Gastrocnemius medialis (tissue), 4 donors: ENCODE data around the gene AEBP1. TPM values are rescaled to one million over a fixed set of nuclear protein-coding genes. Genes with fewer than 3 reads are reported as not detected.

Experiments
- ATAC-seq, 2 donors: fragments of 150-250 bp; one replicate each; pipeline ENCODE4 v1.9.1; 2016
- DNase-seq, 2 donors: peaks; one replicate each; pipeline ENCODE4 v3.0.0-alpha.2; 2019
- H3K27ac ChIP-seq, 4 donors: fragments of 200-600 bp; sonication (generic); 1 replicate in 1 of 4; 2 replicates in 3 of 4; pipeline ENCODE4 v1.5.1; 2016 to 2018; ENCODE audit warnings: mild to moderate bottlenecking in 2 of 4, moderate library complexity in 1 of 4
- H3K27me3 ChIP-seq, 3 donors: fragments of 200-600 bp; sonication (generic) in 2 of 3; 1 replicate in 1 of 3; 2 replicates in 2 of 3; pipeline versions ENCODE4 v1.5.1 to v1.6.0; 2016 to 2019; ENCODE audit warnings: mild to moderate bottlenecking in 1 of 3, moderate library complexity in 1 of 3
- H3K36me3 ChIP-seq, 2 donors: fragments of 200-600 bp; sonication (generic) in 1 of 2; one replicate each; pipeline ENCODE4 v1.5.1; 2017 to 2018
- H3K4me1 ChIP-seq, 2 donors: fragments of 200-600 bp; sonication (generic) in 1 of 2; one replicate each; pipeline ENCODE4 v1.5.1; 2016 to 2017; ENCODE audit warnings: mild to moderate bottlenecking in 2 of 2
- H3K4me3 ChIP-seq, 4 donors: fragments of 200-600 bp; sonication (generic) in 3 of 4; 1 replicate in 1 of 4; 2 replicates in 3 of 4; pipeline ENCODE4 v1.5.1; 2016 to 2019; ENCODE audit warnings: mild to moderate bottlenecking in 2 of 4
- H3K9me3 ChIP-seq, 3 donors: fragments of 200-600 bp; sonication (generic) in 2 of 3; 1 replicate in 1 of 3; 2 replicates in 2 of 3; pipeline ENCODE4 v1.5.1; 2016 to 2019
- POLR2A ChIP-seq, 2 donors: fragments of 450-650 bp; IDR thresholded peaks; one replicate each; pipeline ENCODE4 v1.6.1; 2017; ENCODE audit warnings: antibody characterized with exemption in 2 of 2, mild to moderate bottlenecking in 2 of 2, moderate library complexity in 2 of 2
- in situ Hi-C, 4 donors: fragments of 200-750 bp; cut with MboI; loops; one replicate each; pipeline versions ENCODE4 v1.15.0 to v1.8.0; 2017; ENCODE audit warnings: low sequenced_read_pairs in 4 of 4
- intact Hi-C: fragments of 100-400 bp; cut with DNase I; formaldehyde crosslinking; loops from one replicate; pipeline ENCODE4 v1.15.1; 2023; ENCODE audit warnings: low total_unique reads
- total RNA-seq, 4 donors: library from RNA; depleted of rRNA; stranded (reverse); fragments of >200 nt; gene quantifications; one replicate each; pipeline versions ENCODE4 v1.1.0 to v1.2.3, GENCODE V29; 2016
- TF ChIP-seq, protein P1 (sequence below), 5 experiments: fragments of 450-650 bp in 3 of 5; fragments of 200-600 bp in 2 of 5; sonication (generic) in 2 of 5; IDR thresholded peaks in 4 of 5; conservative IDR thresholded peaks in 1 of 5; 1 replicate in 4 of 5; 2 replicates in 1 of 5; pipeline ENCODE4 v1.5.1; 2016 to 2019; ENCODE audit warnings: antibody characterized with exemption in 5 of 5, mild to moderate bottlenecking in 3 of 5, moderate library complexity in 3 of 5

The AEBP1 gene
- total RNA-seq, 4 donors from 2014 or later: 5.8 to 23.6 (median 15.9) TPM

DNA sequence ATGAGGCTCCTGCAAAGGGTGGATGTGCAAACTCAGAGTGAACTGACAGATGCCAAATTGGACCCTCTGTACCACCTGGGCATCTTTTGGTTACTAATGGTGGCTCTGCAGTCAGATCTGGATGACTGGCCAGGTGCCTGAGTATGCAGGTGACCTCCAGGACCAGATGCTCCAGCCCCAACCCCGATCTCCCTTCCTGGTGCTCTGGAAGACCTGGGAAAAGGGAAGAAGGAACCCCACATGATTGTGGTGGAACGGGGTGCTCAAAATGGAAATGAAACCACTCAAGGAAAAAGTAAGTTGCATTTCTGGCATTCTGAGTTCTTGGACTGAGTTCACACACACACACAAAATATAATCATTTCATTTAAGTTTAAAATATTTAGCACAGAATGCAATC lies 9.8 kb upstream of the AEBP1 start:
- H3K36me3 ChIP-seq: no peaks in the 10 kb centered on the region
- H3K27ac ChIP-seq: no peak overlapping the region
- in situ Hi-C loops: no loop called here
- no peak overlapping the region for H3K4me3 ChIP-seq
- no peaks in the 10 kb centered on the region for H3K9me3 ChIP-seq
- H3K4me1 ChIP-seq: no peaks in the 10 kb centered on the region
- H3K27me3 ChIP-seq: no peaks in the 10 kb centered on the region
- TF ChIP-seq POLR2A (IDR thresholded peaks at IDR 0.05): no peak
- TF ChIP-seq, protein P1, sequence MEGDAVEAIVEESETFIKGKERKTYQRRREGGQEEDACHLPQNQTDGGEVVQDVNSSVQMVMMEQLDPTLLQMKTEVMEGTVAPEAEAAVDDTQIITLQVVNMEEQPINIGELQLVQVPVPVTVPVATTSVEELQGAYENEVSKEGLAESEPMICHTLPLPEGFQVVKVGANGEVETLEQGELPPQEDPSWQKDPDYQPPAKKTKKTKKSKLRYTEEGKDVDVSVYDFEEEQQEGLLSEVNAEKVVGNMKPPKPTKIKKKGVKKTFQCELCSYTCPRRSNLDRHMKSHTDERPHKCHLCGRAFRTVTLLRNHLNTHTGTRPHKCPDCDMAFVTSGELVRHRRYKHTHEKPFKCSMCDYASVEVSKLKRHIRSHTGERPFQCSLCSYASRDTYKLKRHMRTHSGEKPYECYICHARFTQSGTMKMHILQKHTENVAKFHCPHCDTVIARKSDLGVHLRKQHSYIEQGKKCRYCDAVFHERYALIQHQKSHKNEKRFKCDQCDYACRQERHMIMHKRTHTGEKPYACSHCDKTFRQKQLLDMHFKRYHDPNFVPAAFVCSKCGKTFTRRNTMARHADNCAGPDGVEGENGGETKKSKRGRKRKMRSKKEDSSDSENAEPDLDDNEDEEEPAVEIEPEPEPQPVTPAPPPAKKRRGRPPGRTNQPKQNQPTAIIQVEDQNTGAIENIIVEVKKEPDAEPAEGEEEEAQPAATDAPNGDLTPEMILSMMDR (IDR thresholded peaks at IDR 0.05 in 4 of 5, conservative IDR thresholded peaks at IDR 0.05 in 1 of 5): no peak
- intact Hi-C loops: no loop called here
- ATAC-seq (no peak), DNase-seq (no peak)

DNA sequence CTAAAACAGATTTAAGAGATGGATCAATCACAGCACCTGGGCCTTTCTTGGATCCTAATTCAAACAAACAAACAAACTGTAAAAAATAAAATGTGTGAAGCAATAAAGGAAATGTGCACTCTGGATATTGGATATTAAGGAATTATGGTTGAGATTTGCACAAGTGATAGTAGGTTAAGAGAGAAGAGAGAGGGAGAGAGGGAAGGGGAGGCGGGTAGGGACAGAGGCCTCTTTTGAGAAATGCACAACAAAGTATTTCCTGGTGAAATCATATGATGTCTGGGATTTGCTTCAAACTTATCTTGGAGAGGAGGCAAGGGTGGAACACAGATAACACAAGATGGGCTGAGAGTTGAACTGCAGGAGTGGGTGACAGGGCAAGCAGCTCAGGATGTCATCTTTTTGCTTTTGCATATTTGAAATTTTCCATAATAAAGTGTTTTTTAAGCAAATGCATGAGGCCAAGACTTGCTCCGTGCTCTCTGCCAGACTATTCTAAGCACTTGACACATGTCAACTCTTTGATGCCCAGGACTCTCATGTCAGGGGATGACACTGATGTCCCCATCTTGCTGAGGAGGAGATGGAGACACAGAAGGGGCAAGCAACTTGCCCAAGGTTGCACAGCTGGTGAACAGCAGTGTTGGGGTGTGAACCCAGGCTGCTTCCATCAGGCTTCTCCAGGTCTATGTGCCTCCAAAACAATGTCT lies 9.1 kb upstream of the AEBP1 start:
- Histone ChIP-seq H3K27ac (no peak overlapping the region), H3K36me3 (no peaks in the 10 kb centered on the region), H3K27me3 (no peaks in the 10 kb centered on the region), H3K4me3 (no peak overlapping the region), H3K4me1 (no peaks in the 10 kb centered on the region), H3K9me3 (no peaks in the 10 kb centered on the region)
- in situ Hi-C loops (no loop called here), intact Hi-C loops (no loop called here)
- no peak for DNase-seq
- TF ChIP-seq POLR2A (IDR thresholded peaks at IDR 0.05): no peak
- TF ChIP-seq, protein P1 (IDR thresholded peaks at IDR 0.05 in 4 of 5, conservative IDR thresholded peaks at IDR 0.05 in 1 of 5): no peak
- ATAC-seq: no peak

DNA sequence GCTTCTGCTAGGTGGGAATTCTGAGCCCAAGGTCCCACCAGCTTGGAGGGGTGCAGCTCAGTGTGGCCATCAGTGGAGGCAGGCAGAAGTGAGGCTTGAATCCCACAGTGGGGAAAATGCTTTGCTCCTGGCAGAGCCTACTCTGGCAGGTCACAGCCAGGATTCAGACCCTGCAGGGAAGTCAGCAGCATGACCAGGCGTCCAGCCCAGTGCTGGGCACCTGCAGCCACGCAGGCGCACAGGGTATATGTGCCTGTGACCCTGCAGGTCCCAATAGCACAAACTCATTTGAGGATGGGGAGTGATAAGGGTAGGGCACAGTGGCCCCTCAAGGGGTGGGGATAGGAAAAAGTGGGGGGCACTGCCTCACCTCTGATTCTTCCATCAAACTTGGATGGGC lies 8.4 kb upstream of the AEBP1 start:
- H3K27ac ChIP-seq: no peak overlapping the region
- intact Hi-C loops (no loop called here), in situ Hi-C loops (no loop called here)
- ATAC-seq: no peak
- H3K9me3 ChIP-seq: no peaks in the 10 kb centered on the region
- no peak overlapping the region for H3K4me3 ChIP-seq
- H3K27me3 ChIP-seq: no peaks in the 10 kb centered on the region
- H3K36me3 ChIP-seq: no peaks in the 10 kb centered on the region
- DNase-seq: no peak
- H3K4me1 ChIP-seq: no peaks in the 10 kb centered on the region
- TF ChIP-seq POLR2A (IDR thresholded peaks at IDR 0.05): no peak
- TF ChIP-seq, protein P1 (IDR thresholded peaks at IDR 0.05 in 4 of 5, conservative IDR thresholded peaks at IDR 0.05 in 1 of 5): no peak

DNA sequence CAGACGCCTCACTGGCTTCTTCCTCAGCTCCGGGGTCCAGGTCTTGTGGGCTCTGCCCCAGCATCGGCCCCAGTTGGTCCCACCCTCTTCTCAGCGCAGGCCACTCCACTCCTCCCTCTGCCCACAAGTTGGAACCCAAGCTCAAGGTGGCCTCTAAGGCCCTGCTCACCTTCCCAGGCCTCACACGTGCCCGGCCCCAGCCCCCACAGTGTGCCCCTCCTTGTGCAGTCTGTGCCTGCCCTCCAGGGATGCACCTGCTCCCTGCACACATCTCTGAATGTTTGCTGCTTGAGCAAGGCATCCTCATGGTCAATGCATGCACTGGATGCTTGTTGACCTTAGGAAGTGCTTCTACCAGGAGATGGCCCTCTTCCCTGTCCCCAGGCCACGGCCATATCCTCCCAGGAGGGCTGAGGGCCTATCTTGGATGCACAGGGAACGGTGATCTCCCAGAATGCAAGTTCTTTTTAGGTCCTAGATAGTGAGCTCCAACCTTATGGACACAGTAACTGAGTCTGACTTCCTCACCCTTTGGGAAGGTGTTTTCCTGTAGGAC lies 7.7 kb upstream of the AEBP1 start:
- TF ChIP-seq, protein P1 (IDR thresholded peaks at IDR 0.05 in 4 of 5, conservative IDR thresholded peaks at IDR 0.05 in 1 of 5): no peak
- TF ChIP-seq POLR2A (IDR thresholded peaks at IDR 0.05): no peak
- ATAC-seq (no peak), DNase-seq (no peak)
- no peaks in the 10 kb centered on the region for H3K36me3 ChIP-seq
- intact Hi-C loops (no loop called here), in situ Hi-C loops (no loop called here)
- no peaks in the 10 kb centered on the region for H3K27me3 ChIP-seq
- no peaks in the 10 kb centered on the region for H3K4me1 ChIP-seq
- H3K27ac ChIP-seq: no peak overlapping the region
- no peaks in the 10 kb centered on the region for H3K9me3 ChIP-seq
- H3K4me3 ChIP-seq: no peak overlapping the region
